MCF 10A (cell line): ENCODE measurements around the gene AFAP1L2. TPM values are rescaled to one million over a fixed set of nuclear protein-coding genes. Genes with fewer than 3 reads are reported as not detected.

Experiments
- BruUV-seq: library from RNA; stranded (reverse); fragments of 400-500 nt; replicated peaks from 2 replicates; lab custom pipeline; 2021; lab: Mats Ljungman, UMichigan
- CTCF ChIA-PET: fragments of 300-600 bp; sonication (Branson Sonifier 250); formaldehyde crosslinking; extraction: SDS; loops from one replicate; lab custom pipeline; 2021; ENCODE audit warnings: antibody characterized with exemption, inconsistent platforms; lab: Yijun Ruan, JAX
- POLR2A ChIA-PET: fragments of 300-600, 350-650 bp; sonication (Branson Sonifier 250); formaldehyde crosslinking; extraction: SDS; loops from one replicate; lab custom pipeline; 2020; ENCODE audit warnings: antibody characterized with exemption, inconsistent platforms; lab: Yijun Ruan, JAX
- DNase-seq: peaks from one replicate; pipeline ENCODE4 v3.0.0-alpha.2; 2018; ENCODE audit not compliant: unreplicated experiment
- H3K27ac Mint-ChIP-seq: one replicate; pipeline ENCODE4 v1.8.0; 2022; ENCODE audit warnings: mild to moderate bottlenecking, low read depth, mixed read lengths; ENCODE audit not compliant: unreplicated experiment
- H3K27me3 Mint-ChIP-seq: one replicate; pipeline ENCODE4 v1.8.0; 2022; ENCODE audit warnings: mixed read lengths; ENCODE audit not compliant: insufficient read depth, unreplicated experiment
- H3K36me3 Mint-ChIP-seq: one replicate; pipeline ENCODE4 v1.8.0; 2022; ENCODE audit warnings: mild to moderate bottlenecking, moderate library complexity, mixed read lengths; ENCODE audit not compliant: insufficient read depth, unreplicated experiment
- H3K4me1 Mint-ChIP-seq: one replicate; pipeline ENCODE4 v1.8.0; 2022; ENCODE audit warnings: mixed read lengths; ENCODE audit not compliant: insufficient read depth, unreplicated experiment
- H3K4me3 Mint-ChIP-seq: one replicate; pipeline ENCODE4 v1.8.0; 2022; ENCODE audit warnings: mild to moderate bottlenecking, moderate library complexity, mixed read lengths; ENCODE audit not compliant: unreplicated experiment
- H3K9me3 Mint-ChIP-seq: one replicate; pipeline ENCODE4 v1.8.0; 2022; ENCODE audit warnings: mixed read lengths; ENCODE audit not compliant: unreplicated experiment
- intact Hi-C: fragments of 100-400 bp; cut with micrococcal nuclease; formaldehyde crosslinking; loops from 2 replicates; pipeline ENCODE4 v1.14.1; 2022
- total RNA-seq: library from RNA; stranded (reverse); gene quantifications from 2 replicates; pipeline ENCODE4 v1.2.3, GENCODE V29; 2022
- TF ChIP-seq, protein P1 (sequence below): fragments of 200-600 bp; IDR thresholded peaks from one replicate; pipeline ENCODE4 v1.8.0; 2022; ENCODE audit warnings: antibody characterized with exemption, mild to moderate bottlenecking; ENCODE audit not compliant: unreplicated experiment

The AFAP1L2 gene
- total RNA-seq, 1 experiment from 2014 or later: 5.8 TPM

DNA sequence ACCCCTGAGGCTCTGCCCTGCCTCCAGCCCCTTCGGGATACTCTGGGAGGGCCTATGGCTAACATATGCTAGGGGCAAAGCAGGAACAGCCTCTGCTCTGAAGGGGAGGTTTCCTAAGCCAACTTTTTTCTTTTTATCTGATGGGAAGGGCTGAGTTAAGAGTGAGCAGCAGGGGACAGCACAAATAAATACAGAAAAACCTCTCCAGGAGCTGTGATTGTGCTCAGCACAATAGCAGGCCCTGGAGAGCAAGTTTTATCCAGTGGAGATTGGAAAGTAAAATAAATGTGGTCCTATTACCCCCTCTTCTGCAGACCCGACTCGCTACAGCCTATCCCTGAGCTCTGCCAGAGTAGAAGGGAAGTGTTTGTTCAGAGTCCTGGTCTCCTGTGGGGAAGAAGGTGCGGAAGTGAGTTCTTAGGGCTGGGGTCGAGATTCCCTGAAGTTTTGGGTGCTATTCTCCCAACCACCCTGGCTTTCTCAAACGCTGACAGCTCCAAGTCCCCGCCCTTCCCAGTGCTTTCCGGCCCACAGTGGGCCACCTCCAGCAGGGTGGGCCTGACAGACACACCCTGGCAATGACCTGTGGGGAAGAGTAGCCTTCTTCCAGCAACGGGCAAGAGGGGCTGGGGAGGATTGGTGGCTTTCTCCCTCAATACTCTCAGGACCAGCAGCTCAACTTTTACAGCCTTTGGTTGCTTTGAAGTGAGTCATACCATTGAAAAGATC lies 23.0 kb upstream of the AFAP1L2 start:
- no peak for DNase-seq
- TF ChIP-seq, protein P1, sequence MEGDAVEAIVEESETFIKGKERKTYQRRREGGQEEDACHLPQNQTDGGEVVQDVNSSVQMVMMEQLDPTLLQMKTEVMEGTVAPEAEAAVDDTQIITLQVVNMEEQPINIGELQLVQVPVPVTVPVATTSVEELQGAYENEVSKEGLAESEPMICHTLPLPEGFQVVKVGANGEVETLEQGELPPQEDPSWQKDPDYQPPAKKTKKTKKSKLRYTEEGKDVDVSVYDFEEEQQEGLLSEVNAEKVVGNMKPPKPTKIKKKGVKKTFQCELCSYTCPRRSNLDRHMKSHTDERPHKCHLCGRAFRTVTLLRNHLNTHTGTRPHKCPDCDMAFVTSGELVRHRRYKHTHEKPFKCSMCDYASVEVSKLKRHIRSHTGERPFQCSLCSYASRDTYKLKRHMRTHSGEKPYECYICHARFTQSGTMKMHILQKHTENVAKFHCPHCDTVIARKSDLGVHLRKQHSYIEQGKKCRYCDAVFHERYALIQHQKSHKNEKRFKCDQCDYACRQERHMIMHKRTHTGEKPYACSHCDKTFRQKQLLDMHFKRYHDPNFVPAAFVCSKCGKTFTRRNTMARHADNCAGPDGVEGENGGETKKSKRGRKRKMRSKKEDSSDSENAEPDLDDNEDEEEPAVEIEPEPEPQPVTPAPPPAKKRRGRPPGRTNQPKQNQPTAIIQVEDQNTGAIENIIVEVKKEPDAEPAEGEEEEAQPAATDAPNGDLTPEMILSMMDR: no peak

DNA sequence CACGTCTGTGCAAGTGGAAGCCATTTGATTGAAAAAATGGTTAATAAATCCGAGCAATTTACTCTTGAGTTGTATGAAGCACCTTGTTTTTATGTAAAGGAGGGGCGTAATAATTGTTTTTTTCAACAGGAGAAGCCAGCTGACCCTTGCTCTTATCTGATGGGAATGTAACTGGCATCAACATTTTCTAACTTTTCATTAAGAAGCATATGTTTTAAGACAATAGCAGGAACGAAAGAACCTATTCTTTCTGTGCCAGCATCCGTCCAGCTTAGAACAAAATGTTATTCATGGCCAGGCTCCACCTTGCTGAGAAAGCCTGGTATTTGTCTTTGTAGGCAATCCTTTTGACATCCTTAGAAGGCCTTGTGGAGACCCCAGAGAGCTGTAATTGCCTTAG lies 22.2 kb upstream of the AFAP1L2 start:
- no TSS peak for BruUV-seq
- CTCF ChIA-PET: interaction anchor here (0.7 to 2.2 kb wide), 2 partner anchors 52 to 123 kb away, joined by 4 to 8 read pairs; no protein-coding TSS in a partner anchor
- POLR2A ChIA-PET: interaction anchor here (0.6 kb wide), 1 partner anchor 395 kb away, joined by 4 read pairs; the partner anchor contains the start of gene FHIP2A
- H3K36me3 Mint-ChIP-seq: peaks cover 5% of the 10 kb centered on the region
- no peaks in the 10 kb centered on the region for H3K9me3 Mint-ChIP-seq
- no peaks in the 10 kb centered on the region for H3K4me1 Mint-ChIP-seq
- TF ChIP-seq, protein P1: no peak
- DNase-seq: no peak
- H3K27me3 Mint-ChIP-seq: no peaks in the 10 kb centered on the region
- no peak overlapping the region for H3K4me3 Mint-ChIP-seq
- intact Hi-C loops: no loop called here
- H3K27ac Mint-ChIP-seq: no peak overlapping the region

More for the DNA sequence above, 23.0 kb upstream of the AFAP1L2 start:
- Mint-ChIP-seq H3K4me3 (no peak overlapping the region), H3K27ac (no peak overlapping the region), H3K27me3 (no peaks in the 10 kb centered on the region), H3K9me3 (no peaks in the 10 kb centered on the region), H3K4me1 (no peaks in the 10 kb centered on the region), H3K36me3 (peaks cover 5% of the 10 kb centered on the region)
- ChIA-PET POLR2A (interaction anchor here (0.6 to 1.4 kb wide), 2 partner anchors 124 to 272 kb away, joined by 3 to 6 read pairs; no protein-coding TSS in a partner anchor), CTCF (interaction anchor here (0.5 to 2.2 kb wide), 7 partner anchors 11 to 497 kb away, joined by 3 to 8 read pairs (median 3); no protein-coding TSS in a partner anchor)
- BruUV-seq: no TSS peak
- intact Hi-C loops: no loop called here

DNA sequence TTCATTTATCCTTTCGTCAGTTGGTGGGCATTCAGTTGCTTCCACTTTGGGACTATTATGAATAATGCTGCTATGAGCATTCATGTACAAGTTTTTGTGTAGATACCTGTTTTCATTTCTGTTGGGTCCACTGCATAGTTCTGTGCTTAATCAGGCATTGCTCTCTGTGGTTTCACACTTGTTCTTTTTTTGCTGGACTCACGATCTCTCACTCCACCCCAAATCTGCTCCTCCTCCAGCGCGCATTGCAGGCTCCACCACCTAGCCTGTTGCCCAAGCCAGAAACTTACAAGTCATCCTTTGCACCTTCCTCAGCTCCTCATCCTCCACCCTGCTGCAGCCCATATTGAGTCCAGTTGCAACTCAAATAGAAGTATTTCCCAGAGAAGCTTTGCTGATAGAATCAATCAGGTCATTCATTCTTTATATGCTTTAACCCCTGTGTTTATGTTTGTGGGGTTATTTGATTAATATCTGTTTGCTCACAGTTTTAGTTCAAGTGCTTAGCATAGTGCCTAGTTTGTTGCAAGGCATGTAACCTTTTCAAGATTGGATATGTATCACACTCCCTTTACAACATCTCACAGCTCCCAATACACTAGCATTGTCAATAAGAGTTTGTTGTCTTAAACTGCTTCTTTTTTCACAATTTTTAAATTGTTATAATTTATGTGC lies 16.6 kb upstream of the AFAP1L2 start:
- POLR2A ChIA-PET: no interaction called here
- peak overlapping the region; percentile 2 for H3K4me3 Mint-ChIP-seq
- peak; percentile 51 for DNase-seq
- TF ChIP-seq, protein P1: no peak
- H3K27ac Mint-ChIP-seq: no peak overlapping the region
- no peaks in the 10 kb centered on the region for H3K36me3 Mint-ChIP-seq
- no peaks in the 10 kb centered on the region for H3K9me3 Mint-ChIP-seq
- intact Hi-C loops: no loop called here
- CTCF ChIA-PET: interaction anchor here (1.0 kb wide), 1 partner anchor 117 kb away, joined by 4 read pairs; no protein-coding TSS in a partner anchor
- BruUV-seq: no TSS peak
- no peaks in the 10 kb centered on the region for H3K27me3 Mint-ChIP-seq
- peaks cover 11% of the 10 kb centered on the region for H3K4me1 Mint-ChIP-seq

DNA sequence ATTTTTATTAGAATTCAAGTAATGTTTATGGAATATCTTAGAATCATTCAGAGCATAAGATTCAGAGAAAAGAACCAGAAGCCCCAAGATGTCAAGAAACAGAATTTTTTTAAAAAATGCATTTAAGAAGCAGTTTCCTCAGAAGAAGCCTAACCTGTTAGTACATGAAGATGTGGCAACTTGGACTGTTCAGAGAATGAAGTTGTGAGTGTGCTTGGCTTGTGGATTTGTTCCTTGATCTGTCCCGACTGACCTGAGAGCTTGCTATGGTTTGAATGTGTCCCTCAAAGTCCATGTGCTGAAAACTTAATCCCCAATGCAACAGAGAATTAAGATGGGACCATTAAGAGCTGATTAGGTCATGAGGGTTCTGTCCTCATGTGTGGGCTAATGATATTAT lies 13.8 kb upstream of the AFAP1L2 start:
- BruUV-seq: no TSS peak

More for the DNA sequence above, 13.8 kb upstream of the AFAP1L2 start:
- no peak overlapping the region for H3K27ac Mint-ChIP-seq
- no peak overlapping the region for H3K4me3 Mint-ChIP-seq
- intact Hi-C loops: no loop called here
- no peaks in the 10 kb centered on the region for H3K27me3 Mint-ChIP-seq
- ChIA-PET CTCF (interaction anchor here (1.9 kb wide), 1 partner anchor 114 kb away, joined by 12 read pairs; no protein-coding TSS in a partner anchor), POLR2A (no interaction called here)
- TF ChIP-seq, protein P1: no peak
- peaks cover 19% of the 10 kb centered on the region for H3K4me1 Mint-ChIP-seq
- no peaks in the 10 kb centered on the region for H3K36me3 Mint-ChIP-seq
- H3K9me3 Mint-ChIP-seq: no peaks in the 10 kb centered on the region
- DNase-seq: no peak
